Stimulated activated CD8-positive, alpha-beta memory T cell treated with anti-CD3 and anti-CD28 coated beads, Interleukin-4, amount 100 ng/mL, for 4 hours (primary cell): ENCODE results near the gene SPATA12.
"Not testable (repeated sequence)": the region's sequence is repeated elsewhere in the genome, so short reads cannot be mapped to it uniquely, and the experiment has no call there.

Experiments
- DNase-seq, 2 donors: peaks; one replicate each; pipeline ENCODE4 v3.0.0-alpha.2; 2020; ENCODE audit warnings: low read depth in 2 of 2, low spot score in 1 of 2

SPATA12 gene

GRCh38 chr3:57082481-57082880 lies 22.0 kb downstream of the SPATA12 start:
- DNase-seq: no peak

- DNase-seq: not testable (repeated sequence)
These were observed 23.0 kb downstream of the SPATA12 start for GRCh38 chr3:57083266-57083995.

GRCh38 chr3:57085211-57085610 lies 24.7 kb downstream of the SPATA12 start:
- no peak for DNase-seq

GRCh38 chr3:57086201-57086600 lies 25.7 kb downstream of the SPATA12 start:
- no peak for DNase-seq

GRCh38 chr3:57087361-57088092 lies 27.1 kb downstream of the SPATA12 start:
- DNase-seq: no peak

- DNase-seq: no peak
These were observed 28.0 kb downstream of the SPATA12 start for GRCh38 chr3:57088503-57088902.

- DNase-seq: no peak
These were observed 28.6 kb downstream of the SPATA12 start for GRCh38 chr3:57089043-57089442.

GRCh38 chr3:57091521-57092273 lies 31.2 kb downstream of the SPATA12 start:
- no peak for DNase-seq

GRCh38 chr3:57093489-57093888 lies 33.0 kb downstream of the SPATA12 start:
- DNase-seq: no peak

GRCh38 chr3:57093971-57094535 lies 33.6 kb downstream of the SPATA12 start:
- no peak for DNase-seq

- no peak for DNase-seq
These were observed 34.1 kb downstream of the SPATA12 start for GRCh38 chr3:57094575-57094974.

GRCh38 chr3:57095363-57095762 lies 34.9 kb downstream of the SPATA12 start:
- DNase-seq: no peak

- DNase-seq: no peak
These were observed 37.1 kb downstream of the SPATA12 start for GRCh38 chr3:57097536-57097935.

- DNase-seq: no peak
These were observed 38.2 kb downstream of the SPATA12 start for GRCh38 chr3:57098418-57099310.

GRCh38 chr3:57100046-57100695 lies 39.7 kb downstream of the SPATA12 start:
- DNase-seq: peak in 1 of 2 donors; percentile 31

GRCh38 chr3:57105585-57105984 lies 45.1 kb downstream of the SPATA12 start:
- DNase-seq: no peak

GRCh38 chr3:57108684-57109083 lies 48.2 kb downstream of the SPATA12 start:
- DNase-seq: no peak

GRCh38 chr3:57109437-57110199 lies 49.2 kb downstream of the SPATA12 start:
- DNase-seq: no peak

- no peak for DNase-seq
These were observed 49.8 kb downstream of the SPATA12 start for GRCh38 chr3:57110214-57110613.
